Measurements from ENCODE around the gene PTPRB.
A peak's percentile ranks its signal among the peaks of the same experiment; 100 is the strongest.

The PTPRB gene

DNA sequence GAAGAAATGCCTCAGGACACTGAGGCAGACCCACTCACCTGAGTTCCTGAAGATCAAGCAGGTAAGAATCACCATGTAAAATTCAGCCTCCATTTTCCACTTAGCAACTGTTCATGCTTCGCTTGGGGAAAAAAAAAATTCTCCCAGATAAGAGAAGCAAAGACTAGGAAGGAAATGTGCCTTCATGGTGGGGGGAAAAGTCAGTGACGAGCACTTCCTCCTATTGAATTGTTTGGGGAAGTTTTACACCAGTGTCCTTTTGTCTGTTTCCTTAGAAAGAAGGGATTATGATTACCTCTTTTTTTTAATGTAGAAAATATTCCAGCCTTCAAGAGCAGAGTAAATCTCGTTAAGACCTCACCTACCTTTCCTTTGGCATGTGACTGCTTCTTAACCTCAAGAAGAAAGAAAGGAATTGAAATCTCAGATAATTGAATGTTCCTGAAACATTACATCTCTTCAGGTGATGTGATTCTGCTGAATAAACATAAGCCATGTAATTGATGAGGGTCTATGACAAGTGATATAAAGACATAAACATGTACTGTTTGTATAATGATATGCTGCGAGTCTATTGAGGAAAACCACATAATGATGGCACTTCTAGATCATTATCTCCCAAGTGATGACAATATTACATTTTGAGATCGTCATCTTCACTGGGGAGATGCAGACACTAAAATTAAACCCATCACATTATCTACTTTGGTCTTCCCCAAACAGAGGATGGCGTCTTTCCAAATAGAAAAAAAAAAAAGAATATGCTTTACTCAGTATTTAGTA is at the start of gene PTPRB:
TSS of gene PTPRB (minus strand) at position 127 of the 783 bp plus-strand sequence. CDS start at position 93, 34 bp downstream.
- no peak for DNase-seq

GRCh38 chr12:70686907-70687306 is 49.7 kb upstream of the PTPRB start:
- no peak for DNase-seq

DNA sequence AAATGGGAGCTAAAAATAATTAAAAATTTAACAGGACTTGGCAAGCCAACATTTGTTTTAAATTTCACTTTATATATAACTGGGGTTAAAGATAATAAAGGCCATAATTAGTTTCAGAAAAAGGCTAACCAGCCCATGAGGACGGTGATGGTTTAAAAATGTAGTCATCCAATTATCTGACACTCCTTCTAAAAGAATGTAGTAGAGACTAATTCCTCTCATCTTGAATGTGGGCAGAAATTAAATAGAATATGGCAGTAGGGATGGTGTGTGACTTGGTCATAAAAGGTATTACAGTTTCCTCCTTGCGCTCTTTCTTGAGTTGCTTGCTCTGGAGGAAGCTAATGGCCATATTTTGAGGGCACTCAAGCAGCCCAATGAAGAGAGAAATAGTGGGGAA is 49.1 kb upstream of the PTPRB start:
- no peak for DNase-seq

DNA sequence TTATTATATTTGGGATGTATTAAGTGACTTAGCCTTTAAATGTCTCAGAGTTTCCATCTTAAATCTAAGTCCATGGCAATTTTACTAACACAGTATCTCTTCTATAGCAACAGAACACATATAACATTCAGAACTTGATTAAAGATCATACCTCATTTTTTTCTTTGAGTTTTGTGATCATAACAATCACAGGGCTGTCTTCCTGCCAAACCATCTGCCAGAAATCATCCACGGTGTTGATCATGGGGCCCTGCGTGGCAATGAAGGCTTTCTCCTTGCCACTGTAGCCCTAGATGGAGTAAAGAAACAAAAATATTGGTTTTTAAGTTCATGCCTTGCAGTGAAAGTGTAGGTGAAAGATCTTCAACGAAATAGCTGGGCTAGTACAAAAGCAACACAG is 46.7 kb upstream of the PTPRB start:
- no peak for DNase-seq

- DNase-seq: no peak
These were observed 34.5 kb upstream of the PTPRB start for GRCh38 chr12:70671698-70672097.

GRCh38 chr12:70670948-70671347 is 33.7 kb upstream of the PTPRB start:
- no peak for DNase-seq

- no peak for DNase-seq
These were observed 30.0 kb upstream of the PTPRB start for GRCh38 chr12:70667253-70667652.

GRCh38 chr12:70666364-70666763 is 29.1 kb upstream of the PTPRB start:
- no peak for DNase-seq

DNA sequence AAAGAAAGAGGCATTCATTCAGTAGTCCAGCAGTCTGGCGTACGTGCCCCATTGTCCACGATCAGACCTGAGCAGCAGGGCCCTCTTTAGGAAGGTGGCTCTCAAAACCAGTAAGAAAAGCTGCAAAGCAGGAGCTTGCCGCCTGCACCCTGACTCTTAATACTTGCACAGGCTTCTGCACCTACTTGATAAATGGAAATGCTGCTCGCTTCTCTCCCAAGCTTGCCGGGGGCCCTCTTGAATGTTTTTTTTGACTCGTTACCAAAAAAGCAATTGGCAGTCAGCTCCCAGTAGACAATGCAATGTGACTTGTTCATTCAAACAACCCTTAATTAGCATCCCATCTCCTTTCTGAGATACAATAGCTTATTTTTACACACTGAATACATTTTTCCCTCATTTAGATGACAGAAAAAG is 27.2 kb upstream of the PTPRB start:
- DNase-seq: no peak

- no peak for DNase-seq
These were observed 26.6 kb upstream of the PTPRB start for GRCh38 chr12:70663838-70664237.

- DNase-seq: no peak
These were observed 24.4 kb upstream of the PTPRB start for GRCh38 chr12:70661466-70662161.

DNA sequence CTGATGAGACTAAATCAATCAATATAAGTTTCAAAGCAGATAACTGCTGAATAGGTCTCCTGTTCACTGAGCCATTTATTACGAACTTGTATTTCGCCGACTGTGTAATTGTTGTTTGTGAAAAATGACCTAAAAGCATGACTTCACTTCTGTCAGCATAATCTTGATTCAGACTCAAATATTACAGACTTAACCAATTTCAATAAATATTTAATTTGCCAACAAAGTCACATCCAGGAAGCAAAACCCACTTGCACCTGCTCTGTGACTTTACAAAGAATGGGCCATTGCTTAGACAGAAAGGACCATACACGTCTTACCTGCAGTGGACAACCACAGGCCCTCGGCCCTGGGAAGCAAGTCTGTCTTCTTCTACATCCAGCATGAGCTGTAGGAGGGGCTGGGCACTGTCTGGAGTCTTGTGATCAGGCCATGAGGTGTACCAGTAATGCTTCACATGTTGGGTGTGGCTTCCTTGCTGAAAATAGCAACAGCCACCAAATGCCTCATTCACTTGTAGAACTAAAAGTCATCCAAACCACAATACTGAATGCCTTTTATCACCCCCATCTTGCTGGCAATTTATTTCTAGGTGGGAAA is 23.5 kb upstream of the PTPRB start:
- no peak for DNase-seq

DNA sequence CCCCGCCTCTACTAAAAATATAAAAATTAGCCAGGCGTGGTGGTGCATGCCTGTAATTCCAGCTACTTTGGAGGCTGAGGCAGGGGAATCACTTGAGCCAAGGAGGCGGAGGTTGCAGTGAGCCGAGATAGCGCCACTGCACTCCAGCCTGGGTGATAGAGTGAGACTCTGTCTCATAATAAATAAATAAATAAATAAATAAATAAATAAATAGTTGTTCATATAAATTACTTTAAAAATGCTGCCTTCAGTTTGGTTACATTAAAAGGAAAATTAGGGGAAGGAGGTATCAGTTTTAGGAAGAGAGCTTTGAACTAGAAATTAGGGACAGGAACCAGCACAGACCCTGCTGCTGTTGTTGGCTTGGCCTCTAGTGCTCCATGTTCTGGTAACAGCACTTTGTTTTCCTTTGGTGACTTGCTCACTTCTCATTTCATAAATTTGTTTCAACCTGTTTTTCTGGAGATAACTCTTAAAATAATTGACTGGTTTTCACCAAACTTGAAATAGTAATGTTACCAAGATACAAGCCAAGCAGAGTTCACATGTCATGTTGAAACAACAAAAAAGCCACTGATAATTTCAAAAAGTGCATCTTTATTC is 22.9 kb upstream of the PTPRB start:
- no peak for DNase-seq

- DNase-seq: no peak
These were observed 21.9 kb upstream of the PTPRB start for GRCh38 chr12:70659077-70659606.

DNA sequence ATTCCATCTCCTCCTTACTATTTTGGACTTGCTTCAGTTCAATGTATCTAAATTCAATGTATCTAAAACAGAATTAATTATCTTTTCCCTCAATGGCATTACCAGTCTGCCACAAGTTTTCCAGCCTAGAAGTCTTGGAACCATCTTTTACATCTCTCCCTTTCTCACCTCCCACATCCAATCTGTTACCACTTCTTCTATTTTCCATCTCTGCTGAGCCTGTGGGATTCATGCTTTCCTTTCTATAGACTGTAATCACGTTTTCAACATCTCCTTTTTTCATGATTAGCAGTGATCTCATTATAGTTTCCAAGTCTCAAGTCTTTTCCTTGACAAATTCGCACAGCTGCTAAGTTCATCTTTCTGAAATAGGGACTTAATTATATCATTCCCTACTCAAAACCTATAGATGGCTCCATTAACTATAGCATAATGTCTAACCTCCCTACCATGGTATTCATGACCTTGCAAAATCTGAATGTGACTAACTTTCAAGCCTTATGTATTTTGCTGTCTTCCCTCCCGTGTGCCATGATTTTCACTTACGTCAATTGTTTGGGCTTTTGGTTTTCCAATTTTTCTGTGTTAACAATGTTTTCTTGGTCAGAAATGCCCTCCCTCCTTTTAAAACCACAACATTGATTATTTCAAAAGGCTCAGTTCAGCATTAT is 20.5 kb upstream of the PTPRB start:
- DNase-seq: no peak

GRCh38 chr12:70652451-70652850 is 15.2 kb upstream of the PTPRB start:
- DNase-seq: no peak

DNA sequence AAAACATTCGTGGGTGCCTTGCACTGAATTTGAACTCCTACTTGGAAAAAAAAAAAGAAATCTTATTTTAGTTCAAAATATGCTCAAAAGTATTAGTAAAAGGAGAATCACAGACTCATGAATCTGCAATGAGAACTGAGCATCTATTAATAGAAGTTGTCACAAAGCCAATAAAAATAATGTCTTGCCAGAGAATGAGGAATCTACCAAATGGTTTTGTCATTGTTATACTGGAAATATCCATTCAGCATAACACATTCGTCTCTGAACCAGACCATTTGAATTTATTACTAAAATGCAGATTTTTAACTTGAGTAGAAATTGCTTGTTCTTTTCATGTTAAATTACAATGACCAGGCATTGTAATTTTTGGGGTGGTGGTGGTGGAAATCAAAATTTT is 11.6 kb upstream of the PTPRB start:
- no peak for DNase-seq

- no peak for DNase-seq
These were observed 11.0 kb upstream of the PTPRB start for GRCh38 chr12:70648191-70648590.

DNA sequence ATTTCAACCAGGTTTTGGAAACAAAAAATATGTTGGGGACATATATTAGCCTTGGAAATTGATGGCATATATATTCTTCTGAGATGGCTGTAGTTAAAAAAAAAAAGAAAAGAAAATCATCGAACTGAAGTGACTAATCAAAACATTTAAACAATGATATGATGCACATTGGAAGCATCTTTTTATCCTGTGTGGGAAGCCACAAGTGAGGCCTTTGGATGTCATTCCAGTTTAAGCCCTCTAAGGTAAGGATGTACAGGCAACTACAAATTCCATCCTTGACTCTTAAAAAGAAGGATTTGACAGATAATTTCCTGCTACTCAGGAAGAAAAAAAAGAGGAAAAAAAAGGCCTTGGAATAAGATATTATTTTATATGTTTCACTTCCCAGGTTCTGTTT is 9.6 kb upstream of the PTPRB start:
- DNase-seq: no peak

DNA sequence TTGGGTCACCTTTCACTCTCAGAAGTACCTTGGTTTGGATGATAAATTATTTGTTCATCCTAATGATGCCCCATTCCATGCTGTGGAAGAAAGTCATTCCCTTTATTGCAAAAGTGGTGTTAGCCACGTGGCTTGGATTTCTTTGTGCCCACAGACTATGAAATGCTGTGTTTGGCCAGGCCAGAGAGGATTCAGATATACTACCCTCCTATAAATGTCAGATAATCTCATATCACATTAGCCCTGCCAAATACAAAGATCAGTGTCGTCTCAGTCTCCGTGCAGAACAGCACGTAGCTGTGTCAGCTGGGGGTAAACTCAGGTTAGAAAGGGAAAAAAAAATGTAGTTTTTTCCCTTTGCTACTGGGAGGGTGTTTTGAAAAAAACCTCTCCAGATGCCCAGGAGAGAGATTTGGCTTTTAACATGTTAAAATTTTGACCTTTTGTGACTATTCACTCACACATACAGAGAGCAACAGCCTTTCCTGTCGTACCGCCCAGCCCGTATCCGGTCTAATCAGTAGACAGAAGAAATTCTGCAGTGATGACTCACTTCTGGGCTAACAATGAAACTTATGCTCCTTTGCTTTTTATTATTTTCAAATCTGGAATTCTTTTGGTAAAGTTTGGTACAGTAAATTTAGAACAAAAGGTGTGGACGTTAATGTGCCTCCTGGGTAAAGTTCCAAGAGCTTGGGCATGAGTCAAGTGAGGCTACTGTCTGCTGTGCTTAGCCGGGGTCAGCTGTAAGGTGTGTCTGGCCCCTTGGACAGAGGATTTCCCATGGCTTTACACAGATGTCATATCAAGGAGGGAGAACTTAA is 8.5 kb upstream of the PTPRB start:
- DNase-seq: peak in 1 of 2 donors; percentile 1

GRCh38 chr12:70644861-70645260 is 7.6 kb upstream of the PTPRB start:
- DNase-seq: no peak

- no peak for DNase-seq
These were observed 6.7 kb upstream of the PTPRB start for GRCh38 chr12:70643939-70644338.
